Activated T-cell treated with anti-CD3 and anti-CD28 coated beads for 4 hours (primary cell): ENCODE measurements around the gene MKKS.
"Not testable (repeated sequence)": the region's sequence is repeated elsewhere in the genome, so short reads cannot be mapped to it uniquely, and the experiment has no call there.

ENCODE experiments used
- DNase-seq: peaks from one replicate; pipeline ENCODE4 v3.0.0-alpha.2; 2020

Gene MKKS

DNA sequence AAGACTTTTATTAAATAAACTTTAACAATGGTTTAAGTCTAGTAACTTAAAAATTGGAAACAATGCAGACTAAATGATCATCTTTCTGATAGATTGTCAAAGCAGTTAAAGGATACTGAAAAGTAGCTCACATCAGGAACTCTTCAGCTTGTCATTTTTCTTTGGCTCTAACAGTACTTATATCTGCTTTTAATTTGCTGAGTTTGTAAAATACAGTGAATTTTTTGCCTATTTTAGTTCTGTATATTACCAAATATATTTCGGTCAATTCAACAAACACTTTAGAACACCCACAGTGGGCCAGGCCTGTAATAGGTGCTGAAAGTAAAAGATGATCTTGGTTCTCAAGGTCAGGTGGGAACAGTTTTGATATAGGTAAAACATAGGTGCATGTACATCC, 22.3 kb downstream of the MKKS start:
- DNase-seq, result no peak

- DNase-seq, result no peak
Measured at GRCh38 chr20:10408108-10408813, 25.8 kb downstream of the MKKS start.

DNA sequence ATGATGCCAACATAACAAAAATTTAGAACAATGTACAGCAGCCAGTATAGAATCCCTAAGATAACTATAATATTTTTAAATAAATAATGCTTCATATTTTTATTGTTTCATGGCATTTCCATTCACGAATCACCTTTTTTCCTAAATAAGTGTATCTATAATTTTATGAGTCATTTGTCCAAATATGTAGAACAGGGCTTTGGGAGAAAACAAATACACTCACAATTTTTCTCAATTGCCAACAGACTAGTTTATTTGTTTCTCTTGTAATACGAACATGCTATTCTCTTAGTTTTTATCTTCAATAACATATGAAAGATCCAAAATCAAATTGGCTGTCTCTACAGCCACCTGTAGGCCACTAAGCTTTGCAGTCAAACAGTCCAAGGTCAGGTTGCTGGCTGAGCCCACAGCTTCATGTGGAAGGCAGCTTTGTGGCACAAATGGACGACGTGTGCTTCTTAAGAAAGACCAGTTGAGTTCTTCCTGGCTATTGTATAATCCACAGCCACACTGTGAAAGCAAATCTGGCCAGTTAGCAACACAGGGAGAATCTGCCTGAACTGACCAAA, 29.0 kb downstream of the MKKS start:
- no peak for DNase-seq

- no peak for DNase-seq
Measured at GRCh38 chr20:10404023-10404628, 29.9 kb downstream of the MKKS start.

- DNase-seq, result no peak
Measured at GRCh38 chr20:10402938-10403608, 30.9 kb downstream of the MKKS start.

DNA sequence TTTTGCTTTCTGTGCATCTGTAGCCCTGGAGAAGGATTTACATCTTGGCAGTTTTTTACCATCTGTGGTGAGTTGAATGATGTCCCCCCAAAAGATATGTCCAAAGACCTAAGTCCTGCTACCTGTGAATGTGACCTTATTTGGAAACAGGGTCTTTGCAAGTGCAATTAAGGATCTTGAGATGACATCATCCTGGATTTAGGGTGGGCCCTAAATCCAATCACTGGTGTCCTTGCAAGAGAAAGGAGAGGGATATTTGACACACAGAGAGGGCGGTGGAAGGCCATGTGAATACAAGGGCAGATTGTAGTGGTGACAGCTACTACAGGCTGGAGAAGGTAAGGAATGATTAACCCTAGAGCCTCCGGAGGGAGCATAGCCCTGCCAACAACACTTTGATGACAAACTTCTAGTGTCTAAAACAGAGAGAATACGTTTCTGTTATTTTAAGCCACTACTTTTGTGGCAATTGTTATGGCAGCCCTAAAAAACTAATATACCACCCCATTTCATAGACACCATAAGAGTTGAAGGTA, 35.1 kb downstream of the MKKS start:
- DNase-seq, result no peak

DNA sequence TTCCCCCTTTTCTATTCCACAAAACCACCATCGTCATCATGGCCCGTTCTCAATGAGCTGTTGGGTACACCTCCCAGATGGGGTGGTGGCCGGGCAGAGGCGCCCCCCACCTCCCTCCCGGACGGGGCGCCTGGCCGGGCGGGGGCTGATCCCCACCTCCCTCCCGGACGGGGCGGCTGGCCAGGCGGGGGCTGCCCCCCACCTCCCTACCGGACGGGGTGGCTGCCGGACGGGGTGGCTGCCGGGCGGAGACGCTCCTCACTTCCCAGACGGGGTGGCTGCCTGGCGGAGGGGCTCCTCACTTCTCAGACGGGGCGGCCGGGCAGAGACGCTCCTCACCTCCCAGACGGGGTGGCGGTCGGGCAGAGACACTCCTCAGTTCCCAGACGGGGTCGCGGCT, 39.3 kb downstream of the MKKS start:
- DNase-seq, result not testable (repeated sequence)

DNA sequence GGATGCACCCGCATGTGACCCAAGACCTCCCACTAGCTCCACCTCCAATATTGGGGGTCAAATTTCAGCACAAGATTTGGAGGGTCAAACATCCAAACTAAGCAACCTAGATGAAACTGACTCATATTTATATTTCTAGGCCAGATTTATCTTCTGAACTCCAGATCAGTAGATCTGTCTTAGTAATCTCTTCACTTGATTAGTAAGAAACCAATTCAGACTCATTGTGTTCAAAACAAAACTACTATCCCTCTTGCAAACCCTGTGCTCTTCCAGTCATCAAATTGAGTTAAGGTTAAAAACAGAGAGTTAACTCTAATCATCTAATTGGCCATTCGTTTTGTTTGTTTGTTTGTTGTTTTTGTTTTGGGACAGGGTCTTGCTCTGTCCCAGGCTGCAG, 43.3 kb downstream of the MKKS start:
- no peak for DNase-seq

GRCh38 chr20:10388597-10388996, 45.4 kb downstream of the MKKS start:
- no peak for DNase-seq

DNA sequence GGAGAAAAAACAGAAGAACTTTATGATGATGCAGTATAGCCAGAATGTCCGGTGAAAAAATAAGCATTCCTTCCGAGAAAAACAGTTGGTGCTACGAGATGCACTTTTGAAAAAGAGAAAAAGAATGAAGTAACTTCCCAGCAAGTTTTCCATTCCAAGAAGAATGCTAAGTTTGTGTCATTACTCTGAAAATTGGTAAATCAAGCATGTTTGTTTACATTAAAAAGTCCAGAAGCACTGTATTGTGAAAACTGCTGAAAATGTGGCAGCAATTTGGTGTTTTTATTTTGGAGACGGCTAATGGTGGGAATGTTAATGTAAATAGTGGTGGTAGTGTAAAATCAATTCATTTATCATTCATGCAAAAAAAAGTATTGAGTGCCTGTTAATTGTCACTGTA, 46.3 kb downstream of the MKKS start:
- DNase-seq, result no peak

- no peak for DNase-seq
Measured at GRCh38 chr20:10385850-10386544, 48.0 kb downstream of the MKKS start.

DNA sequence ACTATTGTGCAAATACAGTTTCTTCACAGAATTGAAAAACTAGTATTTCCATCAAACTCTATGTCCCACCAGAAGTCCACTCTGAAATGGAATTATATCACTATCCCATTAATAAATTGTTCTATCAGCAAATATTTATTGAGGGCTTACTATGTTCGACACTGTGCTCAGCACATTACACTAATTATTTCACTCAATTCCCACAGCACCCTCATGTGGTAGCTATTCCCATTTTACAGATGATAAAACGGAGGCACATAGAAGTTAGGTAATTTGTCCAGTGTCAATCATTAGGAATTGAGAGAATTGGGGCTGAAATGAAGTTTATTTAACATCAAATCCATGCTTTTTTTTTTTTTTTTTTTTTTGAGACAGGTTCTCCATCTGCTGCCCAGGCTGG, 52.5 kb downstream of the MKKS start:
- no peak for DNase-seq

GRCh38 chr20:10379761-10380160, 54.3 kb downstream of the MKKS start:
- no peak for DNase-seq

- DNase-seq, result no peak
Measured at GRCh38 chr20:10376270-10377075, 57.5 kb downstream of the MKKS start.

GRCh38 chr20:10375191-10375590, 58.8 kb downstream of the MKKS start:
- no peak for DNase-seq

DNA sequence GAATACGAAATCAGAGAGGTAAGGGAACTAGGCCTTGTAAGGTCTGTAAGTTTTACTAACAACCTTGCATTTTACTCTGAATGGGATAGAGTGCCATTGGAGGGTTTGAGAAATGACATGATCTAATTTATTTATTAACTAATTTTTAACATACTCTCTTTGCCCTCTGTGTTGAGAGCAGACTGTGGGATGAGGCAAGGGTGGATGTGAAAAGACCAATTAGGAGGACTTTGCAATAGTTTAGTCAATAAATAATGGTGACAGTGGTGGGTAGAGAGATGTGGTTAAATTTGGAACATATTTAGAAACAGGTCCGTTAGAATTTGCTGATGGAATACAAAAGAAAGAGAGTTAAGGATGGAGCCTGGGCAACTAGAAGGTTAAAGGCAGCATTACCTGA, 60.0 kb downstream of the MKKS start:
- no peak for DNase-seq

DNA sequence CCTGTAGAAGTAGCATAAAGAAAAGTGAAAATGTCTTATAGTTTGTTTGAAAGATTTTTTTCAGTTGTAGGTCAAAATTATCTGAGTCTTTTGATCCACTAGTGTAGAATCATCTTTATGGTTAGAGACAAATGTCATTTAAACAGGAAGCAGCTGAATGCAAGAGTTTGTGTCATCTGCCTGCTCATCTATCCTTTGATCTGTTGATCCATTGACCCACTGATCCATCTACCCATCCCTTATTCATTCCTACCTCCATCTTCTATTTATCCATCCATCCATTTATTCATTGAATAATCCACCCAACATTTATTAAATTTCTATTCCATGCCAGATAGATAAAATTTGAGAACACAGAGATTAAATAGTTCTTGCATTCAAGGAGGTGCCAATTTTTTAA, 62.6 kb downstream of the MKKS start:
- no peak for DNase-seq

GRCh38 chr20:10370091-10370887, 63.7 kb downstream of the MKKS start:
- no peak for DNase-seq

- no peak for DNase-seq
Measured at GRCh38 chr20:10369723-10370090, 64.3 kb downstream of the MKKS start.

DNA sequence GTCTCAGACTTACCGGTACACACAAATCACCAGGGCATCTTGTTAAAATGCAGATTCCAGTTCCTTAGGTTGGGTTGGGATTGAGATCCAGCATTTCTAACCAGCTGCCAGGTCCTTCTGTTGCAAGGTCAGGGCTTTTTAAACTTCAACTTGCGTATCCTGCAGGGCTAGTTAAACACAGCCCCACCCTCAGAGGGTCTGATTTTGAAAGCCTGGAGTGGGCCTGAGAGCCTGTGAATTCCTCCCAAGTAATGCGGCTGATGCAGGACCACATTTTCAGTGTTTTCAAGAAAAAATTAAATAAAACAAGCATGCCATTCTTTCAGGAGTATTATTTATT, 65.3 kb downstream of the MKKS start:
- no peak for DNase-seq

DNA sequence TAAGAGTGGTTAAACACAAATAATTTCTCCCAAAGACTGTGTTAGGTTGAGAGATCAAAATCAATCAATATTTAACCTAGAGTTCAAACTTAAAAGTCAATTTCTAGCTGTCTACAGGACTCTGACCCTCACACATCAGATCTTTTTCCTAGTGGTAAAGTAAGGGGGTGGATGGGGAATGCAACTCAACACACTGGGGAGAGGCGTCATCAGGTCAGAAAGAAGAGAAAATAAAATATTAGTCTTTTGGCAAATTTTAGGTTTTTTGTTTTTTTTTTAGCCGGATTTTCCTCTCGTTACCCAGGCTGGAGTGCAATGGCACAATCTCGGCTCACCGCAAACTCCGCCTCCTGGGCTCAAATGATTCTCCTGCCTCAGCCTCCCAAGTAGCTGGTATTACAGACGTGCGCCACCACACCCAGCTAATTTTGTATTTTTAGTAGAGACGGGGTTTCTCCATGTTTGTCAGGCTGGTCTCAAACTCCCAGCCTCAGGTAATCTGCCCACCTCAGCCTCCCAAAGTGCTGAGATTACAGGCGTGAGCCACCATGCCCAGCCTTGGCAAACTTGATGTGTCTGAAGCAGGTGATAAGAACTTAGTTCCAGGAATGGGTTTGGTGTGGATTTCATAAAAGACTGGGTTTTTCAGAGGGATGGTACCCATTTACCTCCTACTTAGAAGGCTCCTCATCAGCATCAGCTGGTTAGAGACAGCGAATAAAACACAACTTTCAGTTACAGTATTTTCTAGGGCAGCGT, 65.9 kb downstream of the MKKS start:
- DNase-seq, result no peak
